OCI-LY7 (cell line): ENCODE measurements around the gene COX14.

Source experiments
- CTCF ChIP-seq: fragments of 200-600 bp; sonication (generic); conservative IDR thresholded peaks from 2 replicates; pipeline ENCODE4 v1.5.1; 2014; ENCODE audit warnings: mild to moderate bottlenecking, antibody characterized with exemption, low read length, moderate library complexity, mixed read lengths
- EZH2phosphoT487 ChIP-seq: fragments of 200-600 bp; sonication (generic); IDR thresholded peaks from 2 replicates; pipeline ENCODE4 v1.6.1; 2018; ENCODE audit warnings: low read depth, borderline replicate concordance, mild to moderate bottlenecking, mixed run types, antibody characterized with exemption, low read length, moderate library complexity, mixed read lengths

- TF ChIP-seq CTCF (no peak), EZH2phosphoT487 (no peak)
Observed at GRCh38 chr12:50123203-50123602, 11.2 kb downstream of the COX14 start.
